Muscle of back (tissue), 11 donors: ENCODE data around the gene CFAP299. TPM values are rescaled to one million over a fixed set of nuclear protein-coding genes. Genes with fewer than 3 reads are reported as not detected.
"Not testable (repeated sequence)": the region's sequence is repeated elsewhere in the genome, so short reads cannot be mapped to it uniquely, and the experiment has no call there.

Experiments used
- DNase-seq, 3 donors: peaks; one replicate each; pipeline versions ENCODE4 v3.0.0 to v3.0.0-alpha.2; 2013
- polyA plus RNA-seq, 10 donors: library from polyadenylated mRNA; unstranded; fragments of 120-200 nt; gene quantifications; one replicate each; pipeline ENCODE4 v1.2.1, GENCODE V29; 2013; ENCODE audit not compliant: insufficient read length in 10 of 10

The CFAP299 gene
- polyA plus RNA-seq, 10 donors: 0.24 to 0.46 TPM; not detected in 8

DNA sequence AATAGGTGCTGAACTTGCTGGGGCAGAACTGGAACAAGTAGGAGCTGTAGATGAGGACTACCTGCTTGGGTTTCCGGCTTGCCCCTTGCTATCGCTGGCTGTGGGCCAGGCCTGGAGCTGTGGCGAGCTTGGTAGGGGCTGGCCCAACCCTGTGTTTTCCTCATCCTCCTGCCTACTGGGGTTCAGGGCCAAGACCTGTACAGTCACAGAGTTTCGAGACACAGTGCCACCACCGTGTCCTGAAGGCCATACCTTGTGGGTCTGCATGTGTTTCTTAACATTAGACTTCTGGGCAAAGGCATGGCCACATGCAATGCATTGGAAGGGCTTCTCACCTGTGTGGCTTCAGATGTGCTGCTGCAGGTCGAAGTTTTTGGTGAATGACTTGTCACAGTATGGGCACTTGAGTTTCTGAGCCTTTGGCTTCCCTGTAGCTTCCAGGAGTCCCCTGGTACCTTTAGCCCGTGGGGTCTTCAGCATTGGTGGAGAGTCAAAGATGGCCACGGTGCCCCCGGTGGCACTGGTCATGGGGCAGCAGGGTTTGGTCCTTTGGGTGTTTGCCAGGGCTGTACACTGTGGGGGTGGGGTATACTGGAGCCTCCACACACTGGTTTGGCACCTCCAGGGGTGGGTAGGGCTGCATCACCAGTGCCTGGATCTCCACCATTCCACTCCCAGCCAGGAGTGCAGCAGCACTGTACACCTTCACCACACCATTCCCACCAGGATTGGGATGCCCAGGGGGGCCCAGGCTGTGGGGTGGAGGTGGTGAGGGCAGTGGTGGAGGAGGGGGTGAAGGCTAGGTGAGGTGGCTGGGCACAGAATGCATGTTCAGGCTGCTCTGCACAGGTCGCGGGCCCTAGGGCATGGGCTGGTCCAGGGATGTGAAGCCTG is 52.1 kb downstream of the CFAP299 start:
- DNase-seq: no peak

DNA sequence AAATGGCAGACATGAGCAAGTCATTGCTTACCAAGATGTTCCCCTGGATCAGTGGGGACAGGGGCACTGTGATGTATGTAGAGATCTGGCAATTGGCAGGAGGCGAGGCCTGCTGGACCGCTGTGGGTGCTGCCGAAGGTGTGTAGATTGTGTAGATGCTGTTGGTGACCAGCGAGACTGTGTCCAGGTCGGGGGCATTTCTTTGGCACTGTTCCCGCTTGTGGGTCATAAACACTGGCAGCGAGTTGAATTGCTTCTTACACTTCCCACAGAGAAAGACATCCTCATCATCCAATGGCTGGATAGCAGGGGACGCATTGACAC is 52.7 kb downstream of the CFAP299 start:
- DNase-seq: no peak

DNA sequence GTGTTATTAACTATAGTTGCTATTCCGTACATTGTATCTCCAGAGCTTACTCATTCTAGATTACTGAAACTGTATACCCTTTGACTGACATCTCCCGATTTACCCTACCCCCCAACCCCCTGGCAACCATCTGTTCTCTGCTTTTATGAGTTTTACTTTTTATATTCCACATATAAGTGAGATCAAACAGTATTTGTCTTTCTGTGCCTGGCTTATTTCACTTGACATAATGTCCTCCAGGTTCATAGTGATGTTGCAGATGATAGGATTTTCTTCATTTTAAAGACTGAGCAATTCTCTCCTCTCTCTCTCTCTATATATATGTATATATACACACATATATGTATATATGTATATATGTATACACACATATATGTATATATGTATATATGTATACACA is 54.6 kb downstream of the CFAP299 start:
- DNase-seq: no peak

DNA sequence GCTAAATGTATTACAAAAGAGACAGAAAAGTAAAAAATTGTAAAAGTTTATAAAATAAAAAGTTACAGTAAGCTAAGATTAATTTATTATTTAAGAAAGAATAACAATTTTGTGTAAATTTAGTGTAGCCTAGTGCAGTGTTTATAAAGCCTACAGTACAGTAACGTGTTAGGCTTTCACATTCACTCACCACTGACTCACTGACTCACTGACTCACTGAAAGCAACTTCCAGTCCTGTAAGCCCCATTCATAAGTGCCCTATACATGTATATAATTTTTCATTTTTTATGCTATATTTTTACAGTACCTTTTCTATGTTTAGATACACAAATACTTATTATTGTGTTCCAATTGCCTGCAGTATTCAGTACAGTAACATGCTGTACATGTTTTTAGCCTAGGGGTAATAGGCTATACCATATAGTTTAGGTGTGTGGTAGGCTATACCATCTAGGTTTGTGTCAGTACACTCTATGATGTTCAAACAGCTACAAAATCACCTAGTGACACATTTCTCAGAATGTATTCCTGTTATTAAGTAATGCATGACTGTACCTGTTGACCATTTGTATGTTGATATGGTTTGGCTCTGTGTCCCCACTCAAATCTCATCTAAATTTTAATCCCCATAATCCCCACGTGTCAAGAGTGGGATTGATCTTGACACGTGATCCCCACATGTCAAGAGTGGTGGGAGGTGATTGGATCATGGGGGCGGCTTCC is 57.9 kb downstream of the CFAP299 start:
- peak in 1 of 3 donors; percentile 25 for DNase-seq

DNA sequence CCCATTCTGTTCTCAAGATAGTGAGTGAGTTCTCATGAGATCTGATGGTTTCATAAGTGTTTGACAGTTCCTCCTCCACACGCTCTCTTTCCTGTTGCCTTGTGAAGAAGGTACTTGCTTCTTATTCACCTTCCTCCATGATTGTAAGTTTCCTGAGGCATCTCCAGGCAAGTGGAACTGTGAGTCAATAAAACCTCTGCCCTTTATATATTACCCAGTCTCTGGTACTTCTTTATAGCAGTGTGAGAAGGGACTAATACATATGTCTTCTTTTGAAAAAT is 58.4 kb downstream of the CFAP299 start:
- DNase-seq: no peak

DNA sequence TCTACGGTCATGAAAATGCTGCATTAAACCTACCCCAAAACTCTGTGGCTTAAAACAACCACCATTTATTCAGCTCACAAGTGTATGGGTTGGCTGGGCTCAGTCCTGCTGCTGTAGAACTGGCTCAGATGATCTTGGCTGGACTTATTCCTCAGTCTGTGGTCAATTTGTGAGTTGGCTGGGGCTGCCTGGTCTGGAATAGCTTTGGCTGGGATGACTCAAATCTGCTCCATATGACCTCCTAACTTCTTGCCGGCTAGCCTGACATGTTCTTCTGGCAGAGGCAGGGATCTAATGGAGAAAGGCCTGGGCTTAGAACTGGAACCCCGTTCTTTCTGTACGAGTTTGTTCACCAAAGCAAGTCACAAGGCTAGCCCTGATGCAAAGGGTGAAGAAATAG is 71.7 kb downstream of the CFAP299 start:
- peak; percentile 61 to 87 (median 77) for DNase-seq

DNA sequence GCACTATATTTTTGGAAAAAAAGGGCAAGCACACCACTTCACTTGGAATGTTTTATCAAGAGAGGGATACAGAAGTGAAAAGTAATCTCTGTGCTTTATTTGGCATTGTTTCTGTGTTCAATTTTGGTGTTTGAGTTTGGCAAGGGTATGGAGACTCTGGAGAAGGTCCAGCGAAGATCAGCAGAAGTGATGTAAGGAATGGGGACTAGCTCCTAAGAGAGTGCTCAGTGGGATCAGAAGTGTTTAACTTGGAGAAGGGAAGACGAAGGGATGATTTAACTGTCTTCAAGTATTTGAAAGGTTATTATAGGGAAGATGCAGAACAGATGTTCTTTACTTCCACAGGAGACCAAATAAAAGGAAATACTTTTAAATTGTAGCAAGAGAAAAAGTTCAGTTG is 74.3 kb downstream of the CFAP299 start:
- peak; percentile 7 to 62 (median 59) for DNase-seq

DNA sequence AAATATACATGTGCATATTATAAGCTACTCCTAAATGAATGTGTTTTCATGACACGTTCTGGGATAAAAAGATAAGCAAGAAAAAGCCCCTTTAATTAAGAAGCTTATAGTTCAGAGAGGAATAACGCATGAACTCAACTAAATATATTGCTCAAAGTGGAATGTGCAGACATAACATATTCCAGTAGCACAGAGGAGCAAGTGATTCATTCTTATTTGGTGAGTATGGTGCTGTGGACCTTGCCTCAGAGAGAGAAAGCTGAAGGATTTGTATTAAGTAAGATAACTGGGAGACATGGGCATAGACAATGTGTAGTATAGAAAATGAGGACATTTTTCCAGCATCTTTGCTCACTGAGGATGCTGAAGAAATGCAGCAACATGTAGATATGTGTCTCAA is 76.8 kb downstream of the CFAP299 start:
- DNase-seq: no peak

DNA sequence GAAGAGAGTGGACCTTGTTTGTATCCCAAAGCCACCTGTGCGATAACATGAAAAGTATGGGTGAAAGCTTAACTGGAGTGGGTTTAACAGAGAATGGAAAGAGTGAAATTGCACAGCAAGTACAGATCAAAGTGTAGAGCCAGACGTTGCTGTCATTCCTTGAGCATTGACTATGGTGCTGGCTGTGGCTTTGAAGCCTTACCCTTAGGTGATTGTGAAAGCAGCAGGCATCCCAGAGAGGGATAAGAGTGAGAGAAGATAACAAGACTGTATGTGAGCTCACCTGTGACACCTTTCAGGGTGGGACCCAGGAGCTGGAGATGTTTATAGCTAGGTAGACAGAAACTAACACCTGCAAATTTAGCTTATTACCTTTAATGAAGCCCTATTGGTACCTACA is 77.6 kb downstream of the CFAP299 start:
- DNase-seq: no peak

DNA sequence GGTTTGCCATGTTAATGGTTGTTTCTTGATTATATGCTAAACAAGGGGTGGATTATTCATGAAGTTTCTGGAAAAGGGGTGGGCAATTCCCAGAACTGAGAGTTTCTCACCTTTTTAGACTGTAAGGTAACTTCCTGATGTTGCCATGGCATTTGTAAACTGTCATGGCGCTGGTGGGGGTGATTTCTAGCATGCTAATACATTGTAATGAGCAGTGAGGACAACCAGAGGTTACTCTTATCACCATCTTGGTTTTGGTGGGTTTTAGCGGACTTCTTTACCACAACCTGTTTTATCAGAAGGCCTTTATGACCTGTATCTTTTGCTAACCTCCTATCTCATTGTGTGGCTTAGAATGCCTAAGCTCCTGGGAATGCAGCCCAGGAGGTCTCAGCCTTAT is 81.5 kb downstream of the CFAP299 start:
- DNase-seq: no peak

DNA sequence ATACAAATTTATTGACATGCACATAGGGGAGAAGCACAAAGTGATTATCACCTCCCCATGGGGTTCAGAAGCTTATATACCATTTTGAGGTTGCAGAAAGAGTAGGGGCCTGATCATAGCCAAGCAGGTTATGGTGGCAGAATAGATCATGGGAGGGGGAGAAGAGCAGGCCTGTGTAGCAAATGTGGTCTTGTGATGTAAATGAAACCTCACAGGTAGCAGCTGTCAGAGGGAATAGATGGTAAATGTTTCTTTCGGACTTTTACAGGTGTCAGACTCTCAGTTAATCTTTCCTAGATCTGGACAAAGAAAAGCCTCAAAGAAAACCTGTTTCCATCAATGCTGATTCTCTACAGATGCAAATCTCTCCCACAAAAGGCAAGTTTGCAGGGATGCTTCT is 84.4 kb downstream of the CFAP299 start:
- no peak for DNase-seq

DNA sequence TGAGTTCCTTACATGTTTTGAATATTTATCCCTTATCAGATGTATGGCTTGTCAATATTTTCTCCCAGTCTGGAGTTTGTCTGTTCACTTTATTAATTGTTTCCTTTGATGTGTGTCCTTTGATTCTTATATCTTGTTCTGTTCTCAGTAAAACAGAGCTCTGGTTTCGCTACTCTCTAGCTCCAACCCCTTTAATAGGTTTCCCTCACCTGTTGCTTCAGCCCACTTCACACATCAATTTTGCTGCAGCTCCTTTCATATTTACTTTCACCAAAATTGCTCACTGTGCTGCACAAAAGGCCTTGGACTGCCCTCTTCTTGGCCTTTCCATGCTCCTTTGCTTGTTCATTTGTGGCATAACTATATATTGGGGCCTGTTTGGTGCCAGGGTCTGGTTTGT is 85.1 kb downstream of the CFAP299 start:
- no peak for DNase-seq

DNA sequence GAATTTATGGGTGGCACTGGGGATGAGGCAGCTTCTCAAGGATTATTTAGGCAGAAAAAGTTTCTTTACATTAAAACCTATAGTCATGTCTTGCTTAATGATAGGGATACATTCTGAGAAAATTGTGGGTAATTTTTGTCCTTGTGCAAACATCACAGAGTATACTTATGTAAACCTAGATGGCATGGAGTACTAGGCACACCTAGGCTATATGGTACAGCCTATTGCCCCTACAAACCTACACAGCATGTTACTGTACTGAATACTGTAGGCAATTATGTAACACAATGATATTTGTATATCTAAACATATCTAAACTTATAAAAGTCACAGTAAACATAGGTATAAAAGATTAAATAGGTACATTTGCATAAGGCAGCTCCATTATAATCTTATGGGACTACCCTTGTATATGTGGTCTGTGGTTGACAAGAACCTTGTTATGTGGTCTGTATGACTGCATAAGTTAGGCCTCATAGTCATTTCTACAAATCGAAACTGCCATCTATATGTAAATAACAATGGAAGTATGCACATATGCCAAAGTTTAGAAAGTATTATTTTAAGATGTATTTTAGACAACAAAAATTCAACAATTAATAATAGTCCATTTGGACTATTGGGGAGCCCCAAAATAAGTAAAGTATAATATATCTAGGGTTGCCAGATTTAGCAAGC is 87.3 kb downstream of the CFAP299 start:
- DNase-seq: no peak

DNA sequence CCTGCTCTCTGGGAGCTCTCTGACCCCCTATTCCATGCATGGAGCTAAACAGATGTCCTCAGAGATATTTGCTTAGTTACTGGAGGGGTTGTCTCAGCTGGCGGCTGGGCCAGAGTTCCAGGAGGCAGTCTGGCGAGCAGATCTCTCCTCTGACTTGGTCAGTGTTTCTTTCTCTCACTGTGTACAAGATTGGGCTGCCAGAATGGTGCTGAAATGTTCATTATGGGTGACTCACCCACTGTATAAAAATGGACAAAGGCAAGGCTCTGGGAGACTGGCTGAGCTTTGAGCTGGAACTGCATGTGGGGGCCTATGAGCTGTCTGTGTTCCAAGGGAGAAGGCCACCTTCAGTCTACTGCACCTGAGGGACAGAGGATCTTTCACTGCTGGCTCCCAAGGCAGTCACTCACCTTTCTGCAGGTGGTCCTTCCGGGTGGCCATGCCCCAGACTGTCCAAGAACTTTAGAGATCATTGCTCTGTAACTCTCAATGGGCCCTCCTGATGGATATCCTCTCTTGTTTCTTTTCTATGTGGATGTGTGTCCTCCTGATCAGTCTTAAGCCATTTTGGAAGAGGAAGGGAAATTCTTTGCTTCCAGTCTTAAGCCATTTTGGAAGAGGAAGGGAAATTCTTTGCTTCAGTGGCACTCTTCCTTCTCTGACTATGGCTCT is 88.2 kb downstream of the CFAP299 start:
- no peak for DNase-seq

DNA sequence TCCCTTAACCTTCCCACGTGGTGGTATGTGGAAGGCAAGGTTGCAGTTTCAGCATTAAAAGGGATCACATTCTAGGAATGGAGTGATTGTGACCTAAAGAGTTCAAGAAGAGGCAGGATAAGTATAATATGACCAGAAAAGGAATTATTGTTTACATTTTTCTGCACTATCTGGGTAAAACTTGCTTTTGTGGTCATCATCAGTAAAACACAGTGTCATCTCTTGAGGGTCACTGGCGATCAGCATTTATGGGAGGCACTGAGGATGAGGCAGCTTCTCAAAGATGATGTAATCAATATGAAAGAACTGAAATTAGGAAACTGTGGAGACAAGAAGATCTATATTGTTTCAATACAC is 88.7 kb downstream of the CFAP299 start:
- DNase-seq: no peak

DNA sequence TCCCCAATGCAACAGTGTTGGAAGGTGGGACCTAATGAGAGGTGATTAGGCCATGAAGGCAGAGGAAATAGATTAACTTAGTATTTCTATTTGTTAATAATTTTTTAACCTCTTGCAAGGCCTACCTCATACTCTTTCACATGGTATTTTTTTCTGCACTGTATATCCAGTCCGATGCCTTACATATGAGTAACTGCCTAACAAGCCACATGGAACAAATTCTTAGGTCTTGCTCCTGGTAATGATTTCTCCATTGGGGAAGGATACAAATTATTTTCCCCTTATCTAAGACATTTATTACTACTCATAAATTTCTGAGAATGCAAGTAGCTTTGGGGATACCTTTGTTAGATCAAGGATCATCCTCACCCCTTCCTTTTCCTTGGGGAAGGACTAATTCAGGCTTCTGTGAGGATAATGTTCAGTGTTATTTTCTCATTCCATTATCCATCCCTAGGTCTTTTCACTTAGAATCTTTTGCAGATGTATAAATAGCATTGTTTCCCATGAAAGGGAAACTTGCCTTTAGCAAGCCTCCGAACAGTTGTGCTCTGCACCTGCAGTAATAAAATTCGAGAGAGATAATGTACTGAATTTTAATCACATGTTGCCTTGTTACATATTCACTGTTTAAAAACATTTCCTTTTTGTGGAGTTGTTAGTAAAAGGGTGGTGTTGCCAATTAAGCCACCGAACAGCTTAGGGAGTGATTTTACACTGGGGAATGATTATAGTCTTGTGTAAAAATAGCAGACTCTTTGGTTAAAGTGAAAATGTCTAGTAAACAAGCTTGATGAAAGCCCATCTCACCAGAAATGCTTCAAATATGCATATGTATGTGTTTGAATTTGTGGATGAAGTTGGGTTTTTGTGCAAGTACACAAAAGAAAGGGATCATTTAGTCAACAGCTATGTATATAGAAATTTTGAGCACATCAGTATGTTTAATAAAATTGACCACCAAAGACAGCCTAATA is 89.9 kb downstream of the CFAP299 start:
- DNase-seq: peak in 1 of 3 donors; percentile 22

DNA sequence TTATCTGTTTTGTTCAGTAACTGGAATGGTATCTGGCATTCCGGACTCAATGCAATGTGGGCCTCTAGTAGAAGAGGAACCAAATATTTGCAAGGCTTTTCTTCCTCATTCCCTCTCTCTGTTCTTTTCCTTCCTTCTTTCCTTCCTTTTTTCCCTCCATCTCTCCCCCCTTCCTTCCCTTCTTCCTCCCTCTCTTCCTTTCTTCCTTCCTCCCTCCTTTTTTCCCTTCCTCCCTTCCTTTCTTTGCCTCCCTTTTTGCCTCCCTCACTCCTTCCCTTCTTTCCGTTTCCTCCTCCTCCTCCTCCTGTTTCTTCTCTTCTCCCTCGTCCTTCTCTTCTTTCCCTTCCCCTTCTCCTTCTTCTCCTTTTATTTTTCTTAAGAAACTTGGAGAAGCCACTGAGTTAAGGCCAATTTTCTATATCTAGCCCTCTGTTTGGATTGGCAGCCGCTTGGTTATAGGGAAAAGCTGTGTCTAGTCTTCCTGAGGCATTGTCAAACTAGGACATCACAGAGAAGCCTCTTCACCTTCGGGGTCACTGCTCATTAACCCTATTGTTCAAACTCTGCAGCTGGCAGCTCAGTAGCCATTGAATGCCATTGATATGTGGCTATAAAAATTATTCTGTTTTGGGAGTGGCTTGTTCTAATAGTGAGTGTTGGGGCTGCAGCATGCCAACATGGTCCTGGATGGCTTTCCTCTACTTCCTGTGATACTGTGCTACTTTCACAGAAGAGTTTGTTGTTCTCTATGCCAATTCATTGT is 95.9 kb downstream of the CFAP299 start:
- DNase-seq: no peak

DNA sequence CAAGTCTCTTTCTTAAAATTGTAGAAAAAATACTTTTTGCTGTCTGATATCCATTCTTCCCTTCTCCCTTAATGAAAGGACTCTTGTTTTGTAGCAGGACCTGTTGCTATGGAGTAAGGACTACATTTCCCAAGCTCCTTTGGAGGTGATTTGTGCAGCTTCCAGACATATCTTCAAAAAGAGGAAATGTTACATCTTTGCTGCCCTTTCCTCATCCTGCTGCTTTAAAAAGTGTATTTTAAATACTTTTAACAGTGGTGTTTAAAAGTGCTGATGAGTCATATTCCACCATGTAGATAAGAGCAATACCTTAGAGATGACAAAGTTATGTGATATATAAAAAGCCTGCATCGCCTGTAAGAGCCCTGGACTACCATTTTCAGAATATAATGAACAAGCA is 98.7 kb downstream of the CFAP299 start:
- DNase-seq: no peak

DNA sequence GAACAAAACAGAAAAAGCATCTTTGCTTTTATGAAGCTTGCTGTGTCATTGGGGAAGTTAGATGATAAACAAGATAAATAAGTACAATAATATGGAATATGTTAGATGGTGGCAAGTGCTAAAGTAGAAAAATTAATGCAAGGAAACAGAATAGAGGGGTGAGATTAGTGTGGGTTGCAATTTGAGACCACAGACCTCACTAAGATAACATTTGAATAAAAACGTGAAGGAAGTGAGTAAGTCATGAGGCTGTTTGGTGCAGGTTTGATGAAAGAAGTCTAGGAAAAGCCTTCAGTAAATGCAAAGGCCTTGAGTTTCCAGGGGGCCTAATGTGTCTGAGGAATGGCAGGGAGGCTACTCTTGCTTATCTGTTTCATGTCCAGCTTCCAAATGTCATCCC is 102.5 kb downstream of the CFAP299 start:
- DNase-seq: no peak

DNA sequence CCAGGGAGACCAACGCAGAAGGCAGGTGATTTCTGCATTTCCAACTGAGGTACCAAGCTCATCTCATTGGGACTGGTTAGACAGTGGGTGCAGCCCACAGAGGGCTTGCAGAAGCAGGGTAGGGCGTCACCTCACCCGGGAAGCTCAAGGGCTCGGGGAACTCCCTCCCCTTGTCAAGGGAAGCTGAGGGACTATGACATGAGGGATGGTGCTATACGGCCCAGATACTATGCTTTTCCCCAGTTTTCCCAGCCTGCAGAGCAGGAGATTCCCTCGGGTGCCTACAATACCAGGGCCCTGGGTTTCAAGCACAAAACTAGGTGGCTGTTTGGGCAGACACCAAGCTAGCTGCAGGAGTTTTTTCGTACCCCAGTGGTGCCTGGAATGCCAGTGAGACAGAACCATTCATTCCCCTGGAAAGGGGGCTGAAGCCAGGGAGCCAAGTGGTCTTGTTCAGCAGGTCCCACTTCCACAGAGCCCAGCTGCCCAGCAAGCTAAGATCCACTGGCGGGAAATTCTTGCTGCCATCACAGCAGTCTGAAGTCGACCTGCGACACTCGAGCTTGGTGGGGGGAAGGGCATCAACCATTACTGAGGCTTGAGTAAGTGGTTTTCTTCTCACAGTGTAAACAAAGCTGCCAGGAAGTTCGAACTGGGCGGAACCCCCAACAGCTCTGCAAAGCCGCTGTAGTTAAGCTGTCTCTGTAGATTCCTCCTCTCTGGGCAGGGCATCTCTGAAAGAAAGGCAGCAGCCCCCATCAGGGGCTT is 103.9 kb downstream of the CFAP299 start:
- DNase-seq: not testable (repeated sequence)
